G401.6 (cell line): ENCODE measurements around the gene NLGN1.
A peak's percentile ranks its signal among the peaks of the same experiment; 100 is the strongest.
"Not testable (repeated sequence)": the region's sequence is repeated elsewhere in the genome, so short reads cannot be mapped to it uniquely, and the experiment has no call there.

Experiments
- FAIRE-seq: peaks from 2 replicates; lab custom pipeline; 2012; peaks lifted over from hg19 to GRCh38; lab: Jason Lieb, UNC

The NLGN1 gene

GRCh38 chr3:173397161-173398110 lies at the start of gene NLGN1:
NLGN1 (plus strand) TSS chr3:173397744.
- FAIRE-seq, result no peak

DNA sequence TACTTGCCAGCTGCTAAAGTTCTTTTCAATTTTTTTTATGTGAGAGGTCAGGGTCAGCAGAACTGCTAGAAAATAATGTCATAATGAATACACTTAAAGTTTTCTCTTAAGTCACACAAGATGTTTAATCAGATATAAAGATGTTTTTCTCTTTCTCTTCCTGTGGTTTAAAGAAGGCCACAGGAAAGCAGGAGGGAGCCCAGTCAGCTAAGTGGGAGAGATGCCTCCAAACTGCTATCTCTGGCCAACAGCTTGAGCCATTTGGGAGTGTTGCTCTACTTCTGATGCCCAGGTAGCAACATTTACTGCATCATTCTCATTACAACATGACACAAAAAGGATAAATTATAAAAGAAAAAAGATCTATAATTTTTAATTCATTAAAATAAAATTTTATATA lies 45.7 kb upstream of the NLGN1 start:
- FAIRE-seq, result no peak

DNA sequence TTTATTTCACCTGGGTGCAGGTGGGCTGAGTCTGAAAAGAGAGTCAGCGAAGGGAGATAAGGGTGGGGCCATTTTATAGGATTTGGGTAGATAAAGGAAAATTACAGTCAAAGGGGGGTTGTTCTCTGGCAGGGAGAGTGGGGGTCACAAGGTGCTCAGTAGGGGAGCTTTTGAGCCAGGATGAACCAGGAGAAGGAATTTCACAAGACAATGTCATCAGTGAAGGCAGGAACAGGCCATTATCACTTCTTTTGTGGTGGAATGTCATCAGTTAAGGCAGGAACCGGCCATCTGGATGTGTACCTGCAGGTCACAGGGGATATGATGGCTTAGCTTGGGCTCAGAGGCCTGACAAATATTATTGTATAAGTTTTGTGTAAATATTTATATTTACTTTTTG lies 44.4 kb upstream of the NLGN1 start:
- FAIRE-seq, result not testable (repeated sequence)

DNA sequence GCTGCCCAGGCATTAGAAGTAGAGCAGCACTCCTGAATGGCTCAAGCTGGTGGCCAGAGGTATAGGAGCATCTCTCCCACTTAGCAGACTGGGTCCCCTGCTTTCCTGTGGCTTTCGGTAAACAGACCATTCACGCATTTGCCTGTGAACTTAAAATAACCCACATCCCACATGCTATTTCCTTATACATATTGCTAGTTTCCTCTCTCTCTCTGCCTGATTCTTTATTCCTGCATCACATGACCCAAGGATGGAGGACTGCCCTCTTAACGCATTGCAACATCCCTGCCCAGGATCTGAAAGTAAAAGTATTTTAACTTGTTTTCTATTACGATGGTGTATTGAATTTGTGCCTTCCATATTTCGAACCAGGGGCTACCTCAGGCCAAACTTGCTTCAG lies 43.4 kb upstream of the NLGN1 start:
- FAIRE-seq, result no peak

DNA sequence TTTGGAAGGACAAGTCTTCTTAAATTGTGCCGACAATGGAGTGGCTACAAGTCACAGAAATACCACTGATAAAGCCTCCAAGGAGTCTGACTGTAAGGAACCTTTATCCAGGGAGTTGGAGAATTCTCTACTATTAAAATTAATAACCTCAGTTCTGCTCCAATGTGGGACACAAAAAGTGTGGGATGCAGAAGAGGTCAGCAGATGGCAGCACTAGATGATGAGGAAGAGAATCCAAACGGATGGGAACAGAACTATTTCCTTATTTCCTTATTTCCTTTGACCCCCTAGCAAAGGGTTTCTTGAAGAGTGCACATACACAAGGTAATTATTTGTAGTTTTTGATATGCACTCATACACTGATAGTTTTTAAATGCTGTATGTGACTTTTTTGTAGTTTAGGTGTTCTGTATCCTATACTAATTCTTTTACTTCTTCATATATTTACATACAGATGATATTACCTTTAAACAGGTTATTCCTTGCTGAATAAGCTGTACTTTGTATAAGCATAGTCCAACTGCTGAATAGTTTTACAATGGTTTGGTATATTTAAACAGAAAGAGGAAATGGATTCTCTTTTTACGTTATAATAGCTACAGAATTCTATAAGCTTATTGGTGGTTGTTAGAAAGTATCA lies 25.6 kb upstream of the NLGN1 start:
- FAIRE-seq, result peak; percentile 59

- FAIRE-seq, result no peak
Observed at GRCh38 chr3:173380681-173381080, 16.9 kb upstream of the NLGN1 start.

GRCh38 chr3:173381936-173382335 lies 15.6 kb upstream of the NLGN1 start:
- FAIRE-seq, result not testable (repeated sequence)

DNA sequence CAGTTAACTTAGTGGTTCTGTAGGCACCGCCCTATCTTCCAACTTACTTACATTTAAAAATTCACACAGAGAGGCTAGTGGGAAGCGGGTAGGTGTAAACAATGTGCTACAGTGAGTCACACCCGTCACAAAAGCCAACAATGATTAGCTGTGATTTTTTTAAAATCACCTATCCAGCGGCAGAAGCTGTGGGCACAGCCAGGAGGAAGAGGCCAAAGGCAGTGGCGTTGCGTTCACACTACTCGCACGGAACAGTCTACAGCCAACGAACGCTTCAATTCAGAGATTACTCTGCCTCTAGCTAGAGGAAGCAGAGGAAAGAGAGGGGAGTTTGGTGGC lies 2.5 kb upstream of the NLGN1 start:
- peak; percentile 67 for FAIRE-seq

- FAIRE-seq, result peak; percentile 87
Observed at GRCh38 chr3:173395412-173396181, 1.9 kb upstream of the NLGN1 start.

DNA sequence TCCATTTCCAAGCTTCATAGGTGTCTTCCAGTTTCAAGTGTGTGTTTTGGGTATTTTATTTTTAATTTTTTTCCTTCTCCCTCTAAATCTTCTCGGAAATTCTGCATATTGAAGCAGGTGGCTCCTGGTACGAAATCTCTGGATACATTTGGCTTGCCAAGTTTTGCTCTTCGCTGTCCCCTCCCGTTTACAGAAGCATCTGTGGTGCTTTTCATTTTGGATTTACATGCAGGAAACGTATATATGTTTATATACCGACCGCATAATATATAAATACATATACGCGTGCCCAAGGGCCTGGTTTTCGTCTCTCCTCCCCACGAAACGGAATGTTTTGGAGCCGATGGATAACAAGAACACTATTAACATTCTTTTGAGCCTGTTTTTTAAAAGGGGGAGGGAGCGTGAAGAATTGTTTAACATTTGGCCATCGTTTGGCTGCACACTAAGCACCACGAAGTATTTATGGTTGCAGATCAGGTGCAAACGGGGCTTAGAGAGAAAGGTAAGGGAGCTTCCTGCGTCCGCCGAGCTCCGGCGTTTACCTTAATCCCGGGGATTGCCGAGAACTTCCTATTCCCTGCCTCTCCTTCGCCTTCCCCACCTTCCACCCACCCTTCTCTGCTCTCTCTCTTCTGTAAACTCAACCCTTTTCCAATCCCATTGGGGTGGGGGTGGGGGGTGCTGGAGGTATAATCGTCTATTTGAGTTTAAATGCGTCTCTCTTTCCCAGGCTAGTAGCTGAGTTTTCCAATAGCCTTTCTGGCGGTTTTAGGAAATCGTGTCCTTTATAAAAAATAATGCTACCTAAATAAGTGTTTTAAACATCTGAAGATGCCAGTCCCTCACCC lies 1.1 kb upstream of the NLGN1 start:
- FAIRE-seq, result no peak

- FAIRE-seq, result no peak
Observed at GRCh38 chr3:173398111-173398479, 551 bp downstream of the NLGN1 start.

GRCh38 chr3:173399044-173399443 lies 1.5 kb downstream of the NLGN1 start:
- FAIRE-seq, result peak; percentile 55

DNA sequence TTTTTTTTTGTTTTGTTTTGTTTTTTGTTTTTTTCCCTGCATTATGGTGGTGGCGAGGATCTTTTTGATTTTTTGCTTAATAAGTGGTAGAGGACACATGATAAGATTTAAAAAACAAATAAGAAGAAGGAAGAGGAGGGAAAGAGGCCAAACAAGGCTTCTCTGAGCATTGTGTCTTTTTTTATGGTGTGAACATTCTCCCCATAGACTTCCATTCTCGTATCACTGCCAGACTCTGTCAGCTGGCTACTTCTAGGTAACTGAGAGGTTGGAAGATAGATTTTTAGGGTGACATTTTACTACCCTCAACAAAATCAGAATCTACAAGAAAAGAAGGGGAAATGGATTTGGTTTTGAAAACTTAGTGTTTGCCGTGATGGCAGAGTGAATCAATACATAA lies 3.8 kb downstream of the NLGN1 start:
- FAIRE-seq, result no peak

DNA sequence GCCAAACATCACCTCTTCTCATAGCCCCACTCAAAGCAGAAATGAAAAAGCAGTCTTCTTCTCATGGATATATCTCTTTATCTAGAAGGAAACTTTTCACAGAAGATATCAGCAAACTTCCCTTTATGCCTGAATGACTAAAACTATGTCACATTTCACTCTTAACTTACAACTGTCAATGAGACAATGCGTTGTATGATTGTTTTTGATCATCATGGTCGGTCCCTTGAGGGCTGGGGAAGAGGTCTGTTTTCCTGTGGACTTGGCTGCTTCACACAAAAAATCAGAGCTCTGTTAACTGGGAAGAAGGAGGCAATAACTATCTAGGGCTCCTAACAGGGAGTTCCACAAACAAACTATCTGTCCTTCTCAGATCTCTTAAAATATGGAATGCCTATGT lies 5.1 kb downstream of the NLGN1 start:
- no peak for FAIRE-seq

DNA sequence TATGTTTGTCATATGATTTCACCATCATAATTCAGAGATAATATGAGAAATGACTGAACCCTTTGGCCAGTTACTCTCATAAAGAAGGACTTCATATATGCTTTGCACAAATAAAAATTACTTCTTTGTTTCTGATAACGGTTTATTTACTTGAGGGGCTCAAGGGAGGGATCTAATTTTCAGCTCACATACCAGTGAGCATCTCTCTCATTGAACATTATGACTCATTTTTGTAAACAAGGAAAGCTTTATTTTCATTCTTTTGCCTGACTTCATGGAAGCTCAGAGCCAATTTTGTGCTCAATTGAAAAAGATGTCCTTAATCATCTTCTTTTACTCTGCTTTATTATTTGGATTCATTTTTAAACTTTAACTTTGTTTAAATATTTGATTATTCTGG lies 5.8 kb downstream of the NLGN1 start:
- no peak for FAIRE-seq

GRCh38 chr3:173404156-173404555 lies 6.6 kb downstream of the NLGN1 start:
- no peak for FAIRE-seq

DNA sequence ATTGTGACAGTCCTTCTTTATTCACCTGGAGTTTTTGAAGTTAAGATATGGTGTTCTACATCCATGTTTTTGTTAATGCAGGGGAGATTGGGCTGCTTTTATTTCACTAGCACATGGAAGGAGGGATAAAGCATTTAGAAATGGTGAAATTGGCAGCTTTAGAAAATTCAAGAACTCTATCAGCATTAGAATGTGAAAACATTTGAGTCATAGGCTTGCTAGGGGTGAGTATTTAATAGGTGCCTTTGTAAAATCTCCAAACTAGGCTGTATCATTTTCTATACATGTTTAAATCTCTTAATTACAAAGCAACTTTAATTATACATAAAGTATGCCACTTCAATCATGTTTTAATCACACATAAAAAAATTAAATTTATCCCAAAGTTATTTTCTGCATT lies 12.9 kb downstream of the NLGN1 start:
- no peak for FAIRE-seq

GRCh38 chr3:173410849-173411248 lies 13.3 kb downstream of the NLGN1 start:
- FAIRE-seq, result no peak

GRCh38 chr3:173411375-173411973 lies 13.9 kb downstream of the NLGN1 start:
- FAIRE-seq, result peak; percentile 91

DNA sequence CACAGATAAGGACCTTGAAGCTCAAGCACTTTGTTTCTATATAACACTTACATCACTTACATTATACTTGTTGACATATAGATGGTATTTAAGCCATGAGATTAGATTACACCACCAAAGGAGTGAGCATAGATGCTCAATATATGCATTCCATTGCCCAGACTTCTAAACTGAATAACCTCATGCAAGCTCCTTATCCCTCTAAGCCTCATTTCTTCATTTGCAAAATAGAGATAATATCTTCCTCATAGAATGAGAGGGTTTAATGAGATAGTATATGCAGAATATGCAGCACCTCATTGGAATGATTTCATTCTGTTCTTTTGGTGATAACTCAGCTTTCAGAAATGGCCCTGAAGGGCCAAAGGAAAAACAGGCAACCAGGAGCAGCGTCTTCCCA lies 18.5 kb downstream of the NLGN1 start:
- no peak for FAIRE-seq

DNA sequence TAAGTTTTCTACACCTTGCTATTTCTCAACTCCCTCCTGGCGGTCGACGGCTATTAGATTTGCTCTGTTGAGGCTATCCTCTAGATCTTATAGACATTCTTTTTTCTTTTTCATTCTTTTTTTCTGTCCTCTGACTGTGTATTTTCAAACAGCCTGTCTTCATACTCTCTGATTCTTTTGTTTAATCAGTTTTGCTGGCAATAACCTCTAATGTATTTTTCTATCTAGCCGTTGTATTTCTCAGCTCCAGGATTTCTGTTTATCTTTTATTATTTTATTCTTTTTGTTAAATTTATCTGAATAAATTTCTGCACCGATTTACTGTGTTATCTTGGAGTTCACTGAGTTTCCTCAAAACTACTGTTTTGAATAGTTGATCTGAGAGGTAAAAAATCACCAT lies 31.5 kb downstream of the NLGN1 start:
- FAIRE-seq, result no peak

DNA sequence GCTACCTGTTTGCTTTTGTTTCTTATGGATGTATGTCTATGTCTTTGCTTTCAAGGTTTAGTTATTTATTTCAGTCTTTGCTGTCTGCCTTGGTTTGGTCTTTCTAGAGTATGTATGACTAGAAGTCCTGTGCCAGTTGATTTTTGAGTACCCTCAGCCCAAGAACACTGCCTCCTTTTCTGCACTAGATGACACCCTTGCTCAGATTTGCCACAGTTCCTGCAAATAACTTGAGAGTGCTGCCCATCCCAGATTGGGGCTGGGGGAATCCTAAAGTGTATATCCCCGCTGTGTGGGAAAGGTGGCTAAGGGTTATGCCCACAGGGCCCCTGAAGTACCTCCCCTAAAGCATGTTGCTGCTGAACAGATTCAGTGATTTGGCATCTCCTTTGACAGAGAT lies 32.0 kb downstream of the NLGN1 start:
- FAIRE-seq, result no peak
